ENCODE results near the gene TNK1.

DNA sequence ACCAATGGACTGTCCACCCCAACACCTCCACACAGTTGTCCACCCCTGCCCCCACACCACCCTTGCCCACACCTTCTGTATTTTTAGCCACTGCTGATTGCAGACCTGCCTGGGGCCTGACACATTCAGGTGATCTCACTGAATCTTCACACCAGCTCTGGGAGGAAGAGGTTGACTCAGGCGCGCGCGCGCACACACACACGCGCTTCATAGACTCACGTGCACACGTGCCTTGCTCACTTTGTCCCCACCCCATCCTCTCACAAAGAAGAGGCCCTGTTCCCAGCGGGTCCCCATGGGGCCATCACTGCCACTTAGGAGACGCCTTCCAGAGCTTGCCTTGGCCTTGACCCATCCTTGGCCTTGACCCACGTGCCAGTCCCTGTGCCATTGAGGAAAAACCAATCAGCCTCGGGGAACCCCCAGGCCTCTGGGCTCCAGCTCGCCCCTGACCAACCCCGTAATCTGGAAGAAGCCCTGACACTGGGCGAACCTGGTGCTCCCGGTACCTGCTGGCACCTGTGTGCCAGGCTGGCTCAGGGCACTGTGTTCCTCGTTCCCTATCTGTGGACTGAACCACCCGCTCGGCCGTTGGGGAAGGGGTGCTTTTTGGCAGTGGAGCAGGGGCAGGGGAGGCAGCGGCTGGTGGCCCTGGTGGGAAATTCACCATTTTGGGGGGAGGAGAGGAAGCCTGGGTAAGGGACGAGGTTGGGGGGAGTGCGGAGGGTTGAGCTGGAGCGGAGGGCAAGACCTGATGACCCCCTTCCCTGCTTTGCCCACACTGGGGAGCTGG, 29.9 kb downstream of the TNK1 start:
- TF ChIP-seq EZH2 (IDR thresholded peaks at IDR 0.05) (no peak), POLR2AphosphoS5 (IDR thresholded peaks at IDR 0.05; ENCODE audit: borderline replicate concordance, low read depth, low read length) (no peak), FOXP2 (optimal IDR thresholded peaks at IDR 0.05; ENCODE audit: control extremely low read depth, extremely low read length, insufficient read depth) (no peak)

All from SK-N-MC (cell line).